Measurements from ENCODE around the gene U2AF1L4. TPM values are rescaled to one million over a fixed set of nuclear protein-coding genes. Genes with fewer than 3 reads are reported as not detected.

U2AF1L4 gene
- total and polyA plus RNA-seq, 2 experiments from 2014 or later: 27.4 to 60.7 TPM

DNA sequence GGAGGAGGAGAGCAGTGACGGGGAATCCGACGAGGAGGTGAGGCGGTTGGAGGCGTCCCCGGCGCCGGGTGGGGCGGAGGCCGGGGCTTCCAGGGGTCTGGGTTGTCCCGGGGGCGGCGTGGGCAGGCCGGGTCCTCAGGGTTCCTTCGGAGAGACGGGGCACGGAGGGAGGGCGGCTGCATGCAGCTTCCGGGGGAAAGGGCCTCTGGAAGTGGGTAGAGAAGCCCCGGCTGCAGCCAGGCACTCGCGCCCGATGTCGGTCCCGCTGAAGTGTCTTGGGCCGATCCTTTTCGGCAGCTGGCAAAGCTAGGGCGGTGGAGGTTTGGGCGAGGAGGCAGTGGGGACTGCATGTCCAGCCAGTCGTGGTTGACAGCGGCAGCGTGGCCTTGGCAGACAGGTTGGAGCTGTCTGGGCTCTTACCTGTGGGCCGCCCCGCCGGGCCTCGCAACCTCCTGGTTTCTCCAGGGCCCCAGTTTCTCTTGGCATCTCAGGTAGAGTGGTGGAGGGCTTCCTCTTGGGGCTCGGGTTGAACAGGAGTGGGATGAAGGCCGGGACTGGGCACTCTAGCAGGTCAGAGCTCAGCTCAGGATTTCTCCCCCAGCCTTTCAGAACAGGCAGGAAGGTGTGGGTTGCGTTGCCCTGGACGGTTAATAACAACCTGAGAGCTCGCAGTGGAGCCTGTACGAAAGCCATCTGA is 26.7 kb downstream of the U2AF1L4 start:
- WGBS (ENCODE audit: low lambda C conversion rate, missing lambda C conversion rate): 4% methylated on average over 23 of the region's 42 CpGs
- peaks cover 15% of the 10 kb centered on the region for H3K4me1 ChIP-seq (ENCODE audit: insufficient read depth)
- no peak overlapping the region for H2AFZ ChIP-seq
- no peaks in the 10 kb centered on the region for H3K9me3 ChIP-seq (ENCODE audit: low read depth)
- DNase-seq (ENCODE audit: low spot score): peak; percentile 52
- H4K20me1 ChIP-seq (ENCODE audit: insufficient read depth, poor library complexity, severe bottlenecking): peaks cover 25% of the 10 kb centered on the region
- TF ChIP-seq EZH2phosphoT487 (IDR thresholded peaks at IDR 0.05; ENCODE audit: low read depth, severe bottlenecking, unreplicated experiment) (no peak), EZH2 (IDR thresholded peaks at IDR 0.05; ENCODE audit: borderline replicate concordance) (no peak)
- TF ChIP-seq, protein P1, sequence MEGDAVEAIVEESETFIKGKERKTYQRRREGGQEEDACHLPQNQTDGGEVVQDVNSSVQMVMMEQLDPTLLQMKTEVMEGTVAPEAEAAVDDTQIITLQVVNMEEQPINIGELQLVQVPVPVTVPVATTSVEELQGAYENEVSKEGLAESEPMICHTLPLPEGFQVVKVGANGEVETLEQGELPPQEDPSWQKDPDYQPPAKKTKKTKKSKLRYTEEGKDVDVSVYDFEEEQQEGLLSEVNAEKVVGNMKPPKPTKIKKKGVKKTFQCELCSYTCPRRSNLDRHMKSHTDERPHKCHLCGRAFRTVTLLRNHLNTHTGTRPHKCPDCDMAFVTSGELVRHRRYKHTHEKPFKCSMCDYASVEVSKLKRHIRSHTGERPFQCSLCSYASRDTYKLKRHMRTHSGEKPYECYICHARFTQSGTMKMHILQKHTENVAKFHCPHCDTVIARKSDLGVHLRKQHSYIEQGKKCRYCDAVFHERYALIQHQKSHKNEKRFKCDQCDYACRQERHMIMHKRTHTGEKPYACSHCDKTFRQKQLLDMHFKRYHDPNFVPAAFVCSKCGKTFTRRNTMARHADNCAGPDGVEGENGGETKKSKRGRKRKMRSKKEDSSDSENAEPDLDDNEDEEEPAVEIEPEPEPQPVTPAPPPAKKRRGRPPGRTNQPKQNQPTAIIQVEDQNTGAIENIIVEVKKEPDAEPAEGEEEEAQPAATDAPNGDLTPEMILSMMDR (IDR thresholded peaks at IDR 0.05; ENCODE audit: poor library complexity): no peak
- peak overlapping the region; percentile 85 for H3K27ac ChIP-seq
- H3K4me2 ChIP-seq: peak overlapping the region; percentile 87
- H3K4me3 ChIP-seq: peak overlapping the region; percentile 96
- no peaks in the 10 kb centered on the region for H3K36me3 ChIP-seq (replicated peaks; ENCODE audit: insufficient read depth, low read depth)
- no peaks in the 10 kb centered on the region for H3K27me3 ChIP-seq
- peaks cover 49% of the 10 kb centered on the region for H3K79me2 ChIP-seq
- no peaks in the 10 kb centered on the region for H3K9me2 ChIP-seq (replicated peaks; ENCODE audit: insufficient read depth)

DNA sequence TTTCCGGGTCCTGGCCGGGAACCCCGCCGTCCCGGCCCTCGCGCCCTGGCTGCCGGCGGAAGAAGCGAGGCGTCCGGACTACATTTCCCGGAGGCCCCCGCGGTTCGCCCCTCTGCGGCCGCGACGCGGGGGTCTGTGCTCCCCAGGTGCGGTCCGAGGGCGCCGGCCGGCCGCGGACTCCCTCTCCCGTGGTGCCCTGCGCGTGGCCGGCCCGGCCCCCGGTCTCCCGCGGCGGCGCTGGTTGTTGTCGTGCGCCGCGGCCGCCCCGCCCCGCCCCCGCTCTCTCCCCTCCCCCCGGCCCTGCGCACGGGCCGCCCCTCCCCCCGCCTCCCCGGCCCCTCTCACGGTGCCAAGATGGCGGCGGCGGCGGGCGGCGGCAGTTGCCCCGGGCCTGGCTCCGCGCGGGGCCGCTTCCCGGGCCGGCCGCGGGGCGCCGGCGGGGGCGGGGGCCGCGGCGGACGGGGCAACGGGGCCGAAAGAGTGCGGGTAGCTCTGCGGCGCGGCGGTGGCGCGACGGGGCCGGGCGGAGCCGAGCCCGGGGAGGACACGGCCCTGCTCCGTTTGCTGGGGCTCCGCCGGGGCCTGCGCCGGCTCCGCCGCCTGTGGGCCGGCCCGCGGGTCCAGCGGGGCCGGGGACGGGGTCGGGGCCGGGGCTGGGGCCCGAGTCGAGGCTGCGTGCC is 27.4 kb downstream of the U2AF1L4 start, which contains the start of gene KMT2B:
TSS of gene KMT2B (plus strand) at position 339 of the 680 bp plus-strand sequence. CDS start at position 355, 16 bp downstream.
- H2AFZ ChIP-seq: peak within 1 kb of the TSS; percentile 81
- H3K79me2 ChIP-seq: peaks cover 49% of the 10 kb centered on the region
- H3K27me3 ChIP-seq: no peaks in the 10 kb centered on the region
- no peak for TF ChIP-seq EZH2phosphoT487 (IDR thresholded peaks at IDR 0.05; ENCODE audit: low read depth, severe bottlenecking, unreplicated experiment)
- TF ChIP-seq, protein P1 (IDR thresholded peaks at IDR 0.05; ENCODE audit: poor library complexity): no peak
- no peak for TF ChIP-seq EZH2 (IDR thresholded peaks at IDR 0.05; ENCODE audit: borderline replicate concordance)
- peak within 1 kb of the TSS; percentile 96 for H3K4me3 ChIP-seq
- peaks cover 15% of the 10 kb centered on the region for H3K4me1 ChIP-seq (ENCODE audit: insufficient read depth)
- H3K9me2 ChIP-seq (replicated peaks; ENCODE audit: insufficient read depth): no peaks in the 10 kb centered on the region
- H4K20me1 ChIP-seq (ENCODE audit: insufficient read depth, poor library complexity, severe bottlenecking): peaks cover 25% of the 10 kb centered on the region
- WGBS (ENCODE audit: low lambda C conversion rate, missing lambda C conversion rate): 1% methylated on average over 24 of the region's 109 CpGs
- H3K4me2 ChIP-seq: peak within 1 kb of the TSS; percentile 89
- H3K9me3 ChIP-seq (ENCODE audit: low read depth): no peaks in the 10 kb centered on the region
- H3K36me3 ChIP-seq (replicated peaks; ENCODE audit: insufficient read depth, low read depth): no peaks in the 10 kb centered on the region
- H3K27ac ChIP-seq: peak within 1 kb of the TSS; percentile 89
- DNase-seq (ENCODE audit: low spot score): peak; percentile 98

DNA sequence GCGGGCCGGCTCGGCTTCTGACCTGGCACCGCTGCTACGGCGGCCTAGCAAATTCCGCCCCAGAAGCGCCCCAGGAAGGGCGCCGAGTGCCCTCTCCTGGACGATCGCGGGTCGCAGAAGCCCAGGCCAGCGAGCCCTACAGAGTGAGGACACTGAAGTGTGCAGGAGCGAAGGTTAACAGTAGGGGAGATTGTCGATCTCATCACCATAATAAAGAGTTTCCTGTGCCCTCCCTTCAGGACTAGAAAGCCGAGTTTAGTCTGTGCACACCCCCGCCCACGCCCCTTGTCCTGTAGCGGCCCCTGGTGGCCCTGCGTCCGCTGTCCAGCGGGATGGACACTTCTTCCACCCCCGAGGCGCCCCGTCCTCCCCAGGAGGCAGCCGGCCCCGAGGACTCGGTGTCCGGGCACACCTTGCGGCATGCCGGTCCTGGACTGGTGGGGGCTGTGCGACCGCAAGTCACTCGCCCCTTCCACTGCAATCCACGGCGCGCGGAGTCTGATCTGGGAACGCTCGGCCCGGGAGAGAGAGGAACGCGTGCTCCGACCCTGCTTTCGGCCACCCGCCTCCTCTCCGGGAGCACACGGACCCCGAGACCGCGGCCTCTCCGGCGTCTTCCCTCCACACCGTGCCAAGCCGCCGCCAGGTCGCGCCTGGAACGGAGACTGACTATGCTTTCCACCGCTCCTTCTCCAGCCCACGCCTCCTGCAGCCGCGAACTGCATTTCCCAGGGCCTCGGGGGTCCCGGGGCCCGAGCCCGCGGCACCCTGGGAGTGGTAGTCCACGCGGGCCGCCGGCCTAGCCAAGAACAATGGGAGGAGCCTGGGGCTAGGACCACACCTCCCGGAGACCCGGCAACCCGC is 28.2 kb downstream of the U2AF1L4 start:
- Histone ChIP-seq H2AFZ (peak overlapping the region; percentile 81), H4K20me1 (ENCODE audit: insufficient read depth, poor library complexity, severe bottlenecking) (peaks cover 25% of the 10 kb centered on the region), H3K79me2 (peaks cover 45% of the 10 kb centered on the region), H3K27me3 (no peaks in the 10 kb centered on the region), H3K27ac (peak overlapping the region; percentile 89), H3K9me3 (ENCODE audit: low read depth) (no peaks in the 10 kb centered on the region), H3K9me2 (replicated peaks; ENCODE audit: insufficient read depth) (no peaks in the 10 kb centered on the region), H3K4me2 (peak overlapping the region; percentile 89), H3K36me3 (replicated peaks; ENCODE audit: insufficient read depth, low read depth) (no peaks in the 10 kb centered on the region), H3K4me1 (ENCODE audit: insufficient read depth) (peaks cover 15% of the 10 kb centered on the region), H3K4me3 (peak overlapping the region; percentile 43)
- DNase-seq (ENCODE audit: low spot score): peak; percentile 94
- no peak for TF ChIP-seq EZH2phosphoT487 (IDR thresholded peaks at IDR 0.05; ENCODE audit: low read depth, severe bottlenecking, unreplicated experiment)
- TF ChIP-seq, protein P1 (IDR thresholded peaks at IDR 0.05; ENCODE audit: poor library complexity): peak; percentile 90
- 1% methylated on average over 43 of the region's 77 CpGs for WGBS (ENCODE audit: low lambda C conversion rate, missing lambda C conversion rate)

All from hepatocyte (in vitro differentiated cells).